Activated naive CD4-positive, alpha-beta T cell treated with anti-CD3 and anti-CD28 coated beads for 36 hours (primary cell): Measurements from ENCODE around the gene PLXDC1. TPM values are rescaled to one million over a fixed set of nuclear protein-coding genes. Genes with fewer than 3 reads are reported as not detected.

Source experiments
- CTCF ChIA-PET: fragments of 350-600 bp; sonication (Branson Sonifier 250); formaldehyde crosslinking; loops from one replicate; lab custom pipeline; 2021; ENCODE audit warnings: antibody characterized with exemption; lab: Charles Lee
- DNase-seq: peaks from one replicate; pipeline ENCODE4 v3.0.0-alpha.2; 2020
- H3K27ac Mint-ChIP-seq: one replicate; pipeline ENCODE4 v1.8.0; 2021; ENCODE audit warnings: mild to moderate bottlenecking, mixed read lengths
- H3K27me3 Mint-ChIP-seq: one replicate; pipeline ENCODE4 v1.8.0; 2021; ENCODE audit warnings: low read depth, mixed read lengths
- H3K36me3 Mint-ChIP-seq: one replicate; pipeline ENCODE4 v1.8.0; 2021; ENCODE audit warnings: low read depth, mixed read lengths
- H3K4me1 Mint-ChIP-seq: one replicate; pipeline ENCODE4 v1.8.0; 2021; ENCODE audit warnings: low read depth, mixed read lengths
- H3K4me3 Mint-ChIP-seq: one replicate; pipeline ENCODE4 v1.8.0; 2021; ENCODE audit warnings: mild to moderate bottlenecking, moderate library complexity, mixed read lengths
- H3K9me3 Mint-ChIP-seq: one replicate; pipeline ENCODE4 v1.8.0; 2021; ENCODE audit warnings: mixed read lengths
- intact Hi-C: fragments of 100-400 bp; cut with micrococcal nuclease; formaldehyde crosslinking; loops from one replicate; pipeline ENCODE4 v1.15.1; 2023
- total RNA-seq, 2 experiments: library from RNA; stranded (reverse); gene quantifications; one replicate each; pipeline ENCODE4 v1.2.3, GENCODE V29; 2021

Gene PLXDC1
- total RNA-seq = 1 to 10 TPM; 1.2 to 1.4 TPM

DNA sequence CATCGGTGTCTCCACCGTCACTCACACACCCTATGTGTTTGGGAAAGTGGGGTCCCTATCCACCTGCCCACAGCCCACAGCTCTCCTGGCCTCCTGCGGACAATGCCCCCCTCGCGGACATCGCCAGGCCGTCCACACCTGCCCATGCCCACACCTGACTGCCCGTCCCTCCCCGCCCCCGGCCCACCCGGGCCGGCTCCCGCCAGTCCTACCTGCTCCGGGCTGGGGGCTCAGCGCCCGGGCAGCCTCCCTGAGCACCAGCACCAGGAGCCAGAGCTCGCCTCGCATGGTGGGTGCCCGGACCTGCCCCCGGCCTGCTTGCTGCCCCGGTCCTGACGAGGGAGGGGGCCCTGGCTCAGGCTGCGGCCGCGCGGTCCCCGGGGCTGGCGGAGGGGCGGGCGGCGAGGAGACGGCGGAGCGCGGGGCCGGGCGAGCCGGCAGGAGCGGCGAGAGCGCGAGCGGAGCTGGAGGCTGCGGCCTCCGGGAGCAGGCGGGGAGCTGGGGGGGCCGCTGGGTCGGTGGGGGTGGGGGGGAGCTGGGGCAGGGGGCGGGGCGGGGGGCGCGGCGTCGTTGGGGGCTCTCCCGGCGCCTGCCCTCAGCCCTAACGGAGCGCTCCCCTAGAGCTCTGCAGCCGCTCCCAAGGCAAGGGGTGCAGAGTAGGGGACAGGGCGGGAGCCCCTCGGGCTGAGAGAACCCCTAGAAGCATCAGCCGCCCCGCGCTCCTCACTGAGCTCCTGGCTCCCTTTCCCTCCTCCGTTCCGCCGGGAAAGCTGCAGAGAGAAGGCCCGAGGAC, at the start of gene PLXDC1:
TSS of gene PLXDC1 (minus strand) at position 488 of the 793 bp plus-strand sequence. CDS start at position 288, 200 bp downstream.
- DNase-seq = no peak
- peaks cover 4% of the 10 kb centered on the region for H3K27me3 Mint-ChIP-seq
- H3K4me3 Mint-ChIP-seq = peak within 1 kb of the TSS; percentile 94
- peak within 1 kb of the TSS; percentile 95 for H3K27ac Mint-ChIP-seq
- no peaks in the 10 kb centered on the region for H3K9me3 Mint-ChIP-seq
- intact Hi-C loops = loop anchor here (5.0 kb wide), 5 partner anchors 299 to 594 kb away; partner anchors contain the start of genes CISD3, PIP4K2B and RPL23
- peaks cover 27% of the 10 kb centered on the region for H3K4me1 Mint-ChIP-seq
- peaks cover 2% of the 10 kb centered on the region for H3K36me3 Mint-ChIP-seq
- CTCF ChIA-PET = interaction anchor here (0.7 to 4.9 kb wide), 9 partner anchors 15 to 282 kb away, joined by 3 to 106 read pairs (median 7); partner anchors contain the start of genes ARL5C and LASP1

DNA sequence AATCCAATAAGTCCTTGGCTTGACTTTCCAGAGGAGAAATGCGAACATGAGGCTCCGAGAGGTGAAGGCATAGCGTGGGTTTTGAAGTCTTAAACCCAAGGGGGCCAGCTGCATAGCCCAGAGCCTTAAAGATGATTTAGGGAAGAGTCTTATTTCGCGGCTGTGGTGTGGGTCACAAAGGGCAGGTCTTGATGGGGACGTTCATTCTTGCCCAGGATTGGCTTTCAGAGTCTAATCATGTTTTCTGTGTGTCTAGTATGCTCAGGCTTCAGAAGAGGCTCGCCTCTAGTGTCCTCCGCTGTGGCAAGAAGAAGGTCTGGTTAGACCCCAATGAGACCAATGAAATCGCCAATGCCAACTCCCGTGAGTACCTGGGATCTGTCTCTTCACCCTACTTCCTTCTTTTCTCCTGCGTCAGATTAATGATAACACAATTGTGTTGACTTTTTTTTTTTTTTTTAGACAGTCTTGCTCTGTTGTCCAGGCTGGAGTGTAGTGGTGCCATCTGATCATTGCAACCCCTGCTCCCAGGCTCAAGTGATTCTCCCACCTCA, 49.6 kb upstream of the PLXDC1 start:
- no peaks in the 10 kb centered on the region for H3K9me3 Mint-ChIP-seq
- CTCF ChIA-PET = interaction anchor here (0.6 to 10.9 kb wide), 4 partner anchors 36 to 518 kb away, joined by 4 to 502 read pairs (median 6); no protein-coding TSS in a partner anchor
- H3K27ac Mint-ChIP-seq = peak overlapping the region; percentile 99
- H3K4me1 Mint-ChIP-seq = peaks cover 46% of the 10 kb centered on the region
- H3K4me3 Mint-ChIP-seq = peak overlapping the region; percentile 86
- intact Hi-C loops = loop anchor here (2.0 kb wide), 2 partner anchors 330 to 448 kb away; partner anchors contain the start of genes LASP1 and PSMB3
- DNase-seq = no peak
- H3K36me3 Mint-ChIP-seq = peaks cover 43% of the 10 kb centered on the region
- H3K27me3 Mint-ChIP-seq = no peaks in the 10 kb centered on the region

DNA sequence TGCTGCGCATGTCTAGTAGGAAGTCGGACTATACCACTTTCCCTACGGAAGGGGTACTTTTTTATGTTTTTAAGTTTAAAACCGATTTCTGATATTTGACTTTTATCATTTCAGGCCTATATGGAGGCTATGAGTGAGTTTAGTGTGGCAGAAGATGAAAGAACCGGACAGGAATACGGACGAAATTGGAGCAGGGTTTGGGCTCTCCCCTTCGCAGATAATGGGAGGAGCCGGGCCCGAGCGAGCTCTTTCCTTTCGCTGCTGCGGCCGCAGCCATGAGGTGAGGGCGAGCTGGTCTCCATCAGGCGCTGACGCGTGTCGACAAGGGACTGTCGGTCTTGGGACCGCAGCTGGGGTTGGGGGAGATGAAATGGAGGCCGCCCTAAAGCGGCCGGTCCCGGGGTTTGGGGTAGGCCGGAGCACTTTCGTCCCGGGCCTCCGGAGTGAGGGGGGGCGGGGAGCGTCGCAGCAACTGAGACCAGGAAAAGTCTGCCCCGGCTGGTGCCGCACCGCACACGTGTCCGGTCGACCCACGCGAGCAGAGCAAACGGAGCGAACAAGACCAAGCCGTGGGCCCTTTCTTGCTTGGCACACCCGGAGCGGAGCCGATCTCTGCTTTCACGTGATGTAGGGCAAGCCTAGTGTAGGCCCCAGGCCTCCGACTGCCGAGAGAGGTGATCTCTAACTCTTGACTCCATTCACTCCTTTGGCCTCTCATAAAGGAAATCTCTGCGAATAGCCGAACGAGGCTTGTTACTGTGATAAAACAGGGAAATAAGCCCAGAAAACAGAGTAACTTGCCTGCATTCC, 48.8 kb upstream of the PLXDC1 start, which contains the start of gene RPL19:
TSS of gene RPL19 (plus strand) at position 214 of the 810 bp plus-strand sequence. CDS start at position 276, 62 bp downstream.
- intact Hi-C loops = loop anchor here (2.0 kb wide), 2 partner anchors 329 to 447 kb away; partner anchors contain the start of genes LASP1 and PSMB3

GRCh38 chr17:39199820-39200069, 48.3 kb upstream of the PLXDC1 start:
- Mint-ChIP-seq H3K27me3 (no peaks in the 10 kb centered on the region), H3K4me3 (peak overlapping the region; percentile 86), H3K9me3 (no peaks in the 10 kb centered on the region), H3K27ac (peak overlapping the region; percentile 99), H3K36me3 (peaks cover 41% of the 10 kb centered on the region), H3K4me1 (peaks cover 50% of the 10 kb centered on the region)
- CTCF ChIA-PET = interaction anchor here (0.6 to 1.5 kb wide), 9 partner anchors 25 to 528 kb away, joined by 3 to 8 read pairs (median 5); no protein-coding TSS in a partner anchor
- DNase-seq = peak; percentile 94
- intact Hi-C loops = loop anchor here (2.0 kb wide), 4 partner anchors 35 to 447 kb away; partner anchors contain the start of genes CDK12, LASP1 and PSMB3

More for the DNA sequence above, 48.8 kb upstream of the PLXDC1 start, which contains the start of gene RPL19:
- Mint-ChIP-seq H3K27ac (peak within 1 kb of the TSS; percentile 99), H3K9me3 (no peaks in the 10 kb centered on the region), H3K4me1 (peaks cover 50% of the 10 kb centered on the region), H3K4me3 (peak within 1 kb of the TSS; percentile 86), H3K36me3 (peaks cover 43% of the 10 kb centered on the region), H3K27me3 (no peaks in the 10 kb centered on the region)
- CTCF ChIA-PET = interaction anchor here (0.6 to 1.5 kb wide), 9 partner anchors 26 to 529 kb away, joined by 3 to 8 read pairs (median 5); no protein-coding TSS in a partner anchor
- DNase-seq = peak; percentile 79

DNA sequence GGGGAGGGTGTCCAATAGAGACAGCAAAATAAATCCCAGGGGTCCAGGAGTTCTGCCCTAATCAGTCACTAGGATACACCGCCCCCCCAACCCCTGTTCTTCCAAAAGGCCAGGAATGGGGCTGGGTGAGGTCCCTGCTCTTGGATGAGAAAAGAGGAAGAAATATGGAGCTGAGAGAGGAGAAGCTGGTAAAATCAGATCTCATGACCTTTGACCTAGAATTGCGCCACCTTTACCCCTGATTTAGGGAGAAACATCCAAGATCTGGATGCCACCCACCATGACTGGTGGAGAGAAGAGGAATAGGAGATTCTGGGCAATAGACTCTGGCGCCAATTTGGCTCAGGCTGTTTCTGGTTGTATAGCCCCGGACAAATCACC, 46.7 kb upstream of the PLXDC1 start:
- H3K4me3 Mint-ChIP-seq = peak overlapping the region; percentile 86
- no peaks in the 10 kb centered on the region for H3K27me3 Mint-ChIP-seq
- no peak for DNase-seq
- H3K27ac Mint-ChIP-seq = peak overlapping the region; percentile 99
- CTCF ChIA-PET = interaction anchor here (0.9 to 1.1 kb wide), 3 partner anchors 9 to 34 kb away, joined by 3 to 9 read pairs (median 4); no protein-coding TSS in a partner anchor
- no peaks in the 10 kb centered on the region for H3K9me3 Mint-ChIP-seq
- peaks cover 30% of the 10 kb centered on the region for H3K36me3 Mint-ChIP-seq
- peaks cover 43% of the 10 kb centered on the region for H3K4me1 Mint-ChIP-seq
- intact Hi-C loops = loop anchor here (2.0 kb wide), 2 partner anchors 33 to 263 kb away; partner anchors contain the start of gene CDK12

DNA sequence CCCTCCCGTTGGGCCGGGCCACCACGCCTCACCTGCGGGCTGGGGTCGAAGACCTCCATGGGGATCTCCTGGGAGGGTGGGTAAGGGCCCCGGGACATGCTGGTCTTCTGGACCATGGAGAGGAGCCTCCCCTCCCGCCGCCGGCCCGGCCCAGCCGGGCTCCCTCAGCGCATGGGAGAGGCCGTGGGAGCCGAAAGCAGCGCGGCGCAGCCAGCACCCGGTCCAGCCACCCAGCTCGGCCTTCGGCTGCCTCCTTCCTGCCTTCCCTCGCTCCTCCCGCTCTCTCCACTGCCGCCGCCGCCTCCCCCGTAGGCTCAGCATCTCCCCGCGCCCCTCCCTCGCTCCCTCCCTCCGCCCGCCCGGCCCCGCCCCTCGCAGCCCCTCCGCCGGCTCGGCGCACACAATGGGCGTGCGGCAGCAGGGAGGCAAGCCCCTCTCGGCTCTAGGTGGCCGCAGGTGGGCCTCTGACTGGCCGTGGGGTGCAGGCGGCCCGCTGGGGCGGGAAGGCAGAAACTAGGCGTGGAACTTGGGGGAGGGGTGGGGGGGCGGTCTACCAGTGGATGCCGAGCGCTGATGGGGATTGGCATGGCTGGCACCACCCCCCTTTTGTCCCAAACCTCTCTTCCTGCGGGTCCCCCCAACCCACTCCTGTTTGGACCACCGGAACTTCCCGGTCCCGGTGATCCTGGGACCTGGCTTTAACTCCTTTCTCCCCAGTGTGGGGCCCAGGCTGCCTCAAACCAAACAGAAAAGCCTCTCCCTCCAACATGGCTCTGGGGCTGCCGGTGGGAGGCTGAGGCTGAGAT, 46.1 kb upstream of the PLXDC1 start, which contains the start of gene CACNB1:
TSS of gene CACNB1 (minus strand) at position 290 of the 806 bp plus-strand sequence. CDS start at position 116, 174 bp downstream.
- Mint-ChIP-seq H3K27ac (peak within 1 kb of the TSS; percentile 99), H3K9me3 (no peaks in the 10 kb centered on the region), H3K4me1 (peaks cover 40% of the 10 kb centered on the region), H3K4me3 (peak within 1 kb of the TSS; percentile 86), H3K36me3 (peaks cover 25% of the 10 kb centered on the region), H3K27me3 (no peaks in the 10 kb centered on the region)
- CTCF ChIA-PET = interaction anchor here (0.9 kb wide), 1 partner anchor 10 kb away, joined by 4 read pairs; no protein-coding TSS in a partner anchor
- peak; percentile 73 for DNase-seq
- intact Hi-C loops = loop anchor here (2.0 kb wide), 2 partner anchors 33 to 263 kb away; partner anchors contain the start of gene CDK12

DNA sequence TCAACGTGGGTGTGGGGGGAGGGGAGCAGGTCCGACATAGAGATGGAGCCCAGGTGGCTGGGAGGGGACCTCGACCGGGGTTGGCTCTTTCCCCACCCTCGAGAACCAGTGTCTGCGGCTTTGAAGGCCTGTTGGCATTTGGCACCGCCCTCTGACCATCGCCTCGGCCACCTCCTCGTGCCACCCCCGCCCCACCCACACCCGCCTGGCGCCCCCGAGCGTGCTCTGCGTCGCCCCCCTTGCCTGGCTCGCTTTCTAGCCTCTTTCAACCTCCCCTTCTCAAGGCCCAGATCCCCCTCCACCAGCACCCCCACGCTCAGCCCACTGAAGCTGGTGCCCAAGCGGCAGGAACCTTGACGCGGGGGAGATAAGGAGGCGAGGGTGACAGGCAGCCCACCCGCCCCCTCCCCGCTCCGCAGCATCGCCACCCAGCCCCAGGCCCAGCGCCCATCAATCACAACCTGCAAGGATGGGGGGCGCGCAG, 45.4 kb upstream of the PLXDC1 start:
- no peaks in the 10 kb centered on the region for H3K9me3 Mint-ChIP-seq
- H3K4me1 Mint-ChIP-seq = peaks cover 32% of the 10 kb centered on the region
- no peaks in the 10 kb centered on the region for H3K27me3 Mint-ChIP-seq
- CTCF ChIA-PET = interaction anchor here (1.0 kb wide), 1 partner anchor 10 kb away, joined by 3 read pairs; no protein-coding TSS in a partner anchor
- DNase-seq = no peak
- peaks cover 17% of the 10 kb centered on the region for H3K36me3 Mint-ChIP-seq
- intact Hi-C loops = no loop called here
- no peak overlapping the region for H3K27ac Mint-ChIP-seq
- peak overlapping the region; percentile 86 for H3K4me3 Mint-ChIP-seq

DNA sequence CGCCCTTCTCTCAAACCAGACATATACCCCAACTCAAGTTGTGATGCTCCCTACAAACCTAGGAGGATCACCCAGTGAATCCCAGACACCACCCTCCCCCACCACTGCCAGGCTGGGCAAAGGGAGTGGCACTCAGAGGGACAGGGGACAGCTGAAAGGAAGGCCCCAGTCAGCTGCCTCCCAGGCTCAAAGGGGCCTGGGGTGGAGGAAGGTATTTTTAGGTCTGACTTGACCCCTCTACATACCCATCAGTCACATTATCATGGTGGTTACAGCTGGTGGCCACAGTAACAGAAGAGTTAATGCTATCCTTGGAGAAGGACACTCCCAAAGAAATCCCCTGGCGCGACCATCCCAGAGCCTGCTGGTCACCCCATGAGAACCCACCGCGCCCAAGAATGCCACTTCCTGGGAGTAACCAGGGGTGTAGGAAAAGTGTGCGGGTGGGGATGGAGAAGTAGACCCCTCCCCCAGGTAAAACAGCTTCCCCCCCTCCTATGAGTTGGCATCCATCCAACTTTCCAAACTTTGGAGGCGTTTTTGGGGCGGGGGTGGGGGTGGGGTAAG, 44.9 kb upstream of the PLXDC1 start:
- Mint-ChIP-seq H3K36me3 (peaks cover 13% of the 10 kb centered on the region), H3K27ac (no peak overlapping the region), H3K9me3 (no peaks in the 10 kb centered on the region), H3K4me1 (peaks cover 28% of the 10 kb centered on the region), H3K4me3 (peak overlapping the region; percentile 70), H3K27me3 (no peaks in the 10 kb centered on the region)
- no peak for DNase-seq
- CTCF ChIA-PET = interaction anchor here (1.0 to 2.1 kb wide), 3 partner anchors 10 to 39 kb away, joined by 3 to 12 read pairs (median 5); no protein-coding TSS in a partner anchor
- intact Hi-C loops = no loop called here

DNA sequence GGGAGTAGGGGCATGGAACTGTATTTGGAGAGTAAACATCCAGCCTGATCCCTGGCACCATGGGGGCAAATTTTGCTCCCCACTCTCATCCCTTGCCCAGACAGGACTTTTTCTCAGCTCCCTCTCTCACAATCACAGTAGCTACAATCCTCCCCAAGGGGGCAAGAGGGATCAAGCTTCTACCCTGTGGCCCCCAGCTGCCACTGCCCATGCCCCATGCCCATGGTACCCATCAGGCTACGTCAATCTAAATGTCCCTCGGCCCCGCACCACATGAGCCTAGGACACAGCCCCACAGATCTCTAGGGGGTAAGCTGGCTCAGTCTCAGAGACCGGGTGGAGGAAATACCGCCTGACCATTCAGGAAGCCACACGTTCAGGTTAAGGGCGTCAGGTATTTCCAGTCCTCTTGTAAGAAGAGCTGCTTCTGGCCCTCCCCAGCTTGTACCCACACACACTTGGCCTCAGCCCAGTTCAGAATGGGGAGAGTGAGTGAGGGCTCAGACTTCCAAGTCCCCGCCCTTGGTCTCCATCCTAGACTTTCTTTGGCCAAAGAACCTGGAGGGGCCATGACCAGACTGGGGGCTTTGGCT, 44.2 kb upstream of the PLXDC1 start:
- Mint-ChIP-seq H3K27me3 (no peaks in the 10 kb centered on the region), H3K36me3 (peaks cover 7% of the 10 kb centered on the region), H3K4me1 (peaks cover 26% of the 10 kb centered on the region), H3K9me3 (no peaks in the 10 kb centered on the region), H3K4me3 (peak overlapping the region; percentile 19), H3K27ac (no peak overlapping the region)
- intact Hi-C loops = no loop called here
- CTCF ChIA-PET = interaction anchor here (1.0 to 2.1 kb wide), 5 partner anchors 11 to 213 kb away, joined by 3 to 12 read pairs (median 3); no protein-coding TSS in a partner anchor
- DNase-seq = no peak

- CTCF ChIA-PET = interaction anchor here (1.1 to 2.1 kb wide), 4 partner anchors 19 to 212 kb away, joined by 3 to 12 read pairs (median 4); no protein-coding TSS in a partner anchor
- Mint-ChIP-seq H3K9me3 (no peaks in the 10 kb centered on the region), H3K4me3 (no peak overlapping the region), H3K27ac (no peak overlapping the region), H3K27me3 (no peaks in the 10 kb centered on the region), H3K36me3 (peaks cover 1% of the 10 kb centered on the region), H3K4me1 (peaks cover 26% of the 10 kb centered on the region)
- DNase-seq = no peak
- intact Hi-C loops = no loop called here
Observed at GRCh38 chr17:39194985-39195524, 43.6 kb upstream of the PLXDC1 start.
